HG03196 (cell line): Measurements from ENCODE around the gene UBE4A.
A peak's percentile ranks its signal among the peaks of the same experiment; 100 is the strongest.
"Not testable (repeated sequence)": the region's sequence is repeated elsewhere in the genome, so short reads cannot be mapped to it uniquely, and the experiment has no call there.

Experiments
- ATAC-seq: cut with Tn5 transposase; IDR thresholded peaks from one replicate; pipeline ENCODE4 v1.9.1; 2021; ENCODE audit not compliant: unreplicated experiment

The UBE4A gene

GRCh38 chr11:118398791-118399559 is 39.6 kb downstream of the UBE4A start:
- ATAC-seq = peak; percentile 38

GRCh38 chr11:118401151-118401879 is 41.9 kb downstream of the UBE4A start, which contains the start of gene ATP5MG:
TSS of gene ATP5MG (plus strand) at chr11:118401606. CDS start at chr11:118401666, 60 bp downstream.
- peak; percentile 58 for ATAC-seq

- peak; percentile 20 for ATAC-seq
Observed at GRCh38 chr11:118401880-118402590, 42.6 kb downstream of the UBE4A start.

GRCh38 chr11:118402594-118402993 is 43.2 kb downstream of the UBE4A start:
- not testable (repeated sequence) for ATAC-seq

- ATAC-seq = no peak
Observed at GRCh38 chr11:118406599-118407166, 47.3 kb downstream of the UBE4A start.

- ATAC-seq = no peak
Observed at GRCh38 chr11:118410055-118410745, 50.8 kb downstream of the UBE4A start.

- ATAC-seq = no peak
Observed at GRCh38 chr11:118411530-118411929, 52.1 kb downstream of the UBE4A start.

GRCh38 chr11:118412921-118413320 is 53.5 kb downstream of the UBE4A start:
- ATAC-seq = no peak

- no peak for ATAC-seq
Observed at GRCh38 chr11:118415062-118415738, 55.8 kb downstream of the UBE4A start.

- ATAC-seq = no peak
Observed at GRCh38 chr11:118415739-118416068, 56.3 kb downstream of the UBE4A start.

GRCh38 chr11:118416900-118417299 is 57.5 kb downstream of the UBE4A start:
- not testable (repeated sequence) for ATAC-seq

GRCh38 chr11:118417801-118418200 is 58.4 kb downstream of the UBE4A start:
- ATAC-seq = no peak

- ATAC-seq = no peak
Observed at GRCh38 chr11:118418766-118419165, 59.4 kb downstream of the UBE4A start.

GRCh38 chr11:118427707-118428106 is 68.3 kb downstream of the UBE4A start:
- no peak for ATAC-seq

- no peak for ATAC-seq
Observed at GRCh38 chr11:118430956-118431355, 71.6 kb downstream of the UBE4A start.

- no peak for ATAC-seq
Observed at GRCh38 chr11:118434123-118434552, 74.7 kb downstream of the UBE4A start.

- no peak for ATAC-seq
Observed at GRCh38 chr11:118434553-118435289, 75.3 kb downstream of the UBE4A start.

- ATAC-seq = peak; percentile 21
Observed at GRCh38 chr11:118435290-118435892, 76.0 kb downstream of the UBE4A start.
